ENCODE data around the gene TAPT1. TPM values are rescaled to one million over a fixed set of nuclear protein-coding genes. Genes with fewer than 3 reads are reported as not detected.

Gene TAPT1
- total RNA-seq, 1 donor from 2014 or later, result 34.8 TPM

DNA sequence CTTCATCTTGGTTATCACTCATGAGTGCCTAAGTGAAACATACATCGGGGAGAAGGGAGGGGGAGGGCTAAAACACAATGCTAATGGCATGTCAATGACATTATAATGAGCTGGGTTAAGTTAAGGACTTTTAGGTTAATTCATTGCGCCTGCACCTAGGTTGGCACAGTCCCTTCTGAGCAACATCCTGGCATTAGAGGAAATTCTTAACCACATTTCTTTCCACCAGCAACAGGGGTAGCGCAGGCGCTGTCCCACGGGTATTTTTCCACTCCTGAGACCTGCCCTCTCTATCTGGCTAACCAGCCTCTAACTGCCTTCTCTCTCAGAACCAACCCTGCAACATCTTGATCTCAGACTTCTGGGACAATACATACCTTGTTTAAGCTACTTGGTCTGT, 103.5 kb downstream of the TAPT1 start:
- H3K9me3 Mint-ChIP-seq, result no peaks in the 10 kb centered on the region
- peaks cover 12% of the 10 kb centered on the region for H3K27me3 Mint-ChIP-seq
- H3K27ac Mint-ChIP-seq, result no peak overlapping the region
- H3K4me1 Mint-ChIP-seq (ENCODE audit: unreplicated experiment), result no peaks in the 10 kb centered on the region
- H3K4me3 Mint-ChIP-seq, result no peak overlapping the region
- no peaks in the 10 kb centered on the region for H3K36me3 Mint-ChIP-seq
- peak; percentile 40 for DNase-seq (ENCODE audit: extremely low spot score, unreplicated experiment)
- TF ChIP-seq CTCF (conservative IDR thresholded peaks at IDR 0.05), result no peak

DNA sequence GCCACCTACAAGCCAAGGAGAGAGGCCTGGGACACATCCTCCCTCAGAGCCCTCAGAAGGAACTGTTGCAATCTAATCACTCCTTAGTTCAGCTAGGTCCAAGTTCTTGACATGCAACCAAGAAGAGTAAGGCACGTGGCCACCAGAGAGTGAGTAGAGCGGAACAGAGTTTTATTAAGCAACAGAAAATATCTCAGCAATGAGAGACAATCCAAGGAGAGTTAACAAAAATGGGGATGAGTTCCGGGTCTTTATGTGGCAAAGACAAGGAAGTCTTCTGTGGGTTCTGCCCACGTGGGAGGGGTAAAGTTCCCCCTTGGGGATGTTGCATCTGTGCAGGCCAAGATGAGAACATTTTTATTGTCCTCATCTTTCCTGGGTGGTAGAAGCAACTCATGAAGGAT, 104.0 kb downstream of the TAPT1 start:
- Mint-ChIP-seq H3K9me3 (no peaks in the 10 kb centered on the region), H3K36me3 (no peaks in the 10 kb centered on the region), H3K4me3 (no peak overlapping the region), H3K27me3 (peaks cover 12% of the 10 kb centered on the region), H3K27ac (no peak overlapping the region), H3K4me1 (ENCODE audit: unreplicated experiment) (no peaks in the 10 kb centered on the region)
- TF ChIP-seq CTCF (conservative IDR thresholded peaks at IDR 0.05), result no peak
- DNase-seq (ENCODE audit: extremely low spot score, unreplicated experiment), result peak; percentile 10

GRCh38 chr4:16120720-16121119, 105.6 kb downstream of the TAPT1 start:
- Mint-ChIP-seq H3K36me3 (no peaks in the 10 kb centered on the region), H3K4me3 (no peak overlapping the region), H3K4me1 (ENCODE audit: unreplicated experiment) (no peaks in the 10 kb centered on the region), H3K27me3 (peaks cover 16% of the 10 kb centered on the region), H3K9me3 (no peaks in the 10 kb centered on the region), H3K27ac (no peak overlapping the region)
- TF ChIP-seq CTCF (conservative IDR thresholded peaks at IDR 0.05), result no peak
- DNase-seq (ENCODE audit: extremely low spot score, unreplicated experiment), result peak; percentile 47

- H3K9me3 Mint-ChIP-seq, result no peaks in the 10 kb centered on the region
- H3K27me3 Mint-ChIP-seq, result peaks cover 16% of the 10 kb centered on the region
- H3K4me1 Mint-ChIP-seq (ENCODE audit: unreplicated experiment), result no peaks in the 10 kb centered on the region
- peak; percentile 44 for DNase-seq (ENCODE audit: extremely low spot score, unreplicated experiment)
- no peaks in the 10 kb centered on the region for H3K36me3 Mint-ChIP-seq
- no peak overlapping the region for H3K27ac Mint-ChIP-seq
- no peak for TF ChIP-seq CTCF (conservative IDR thresholded peaks at IDR 0.05)
- no peak overlapping the region for H3K4me3 Mint-ChIP-seq
Observed at GRCh38 chr4:16119981-16120380, 106.3 kb downstream of the TAPT1 start.

- Mint-ChIP-seq H3K9me3 (no peaks in the 10 kb centered on the region), H3K4me1 (ENCODE audit: unreplicated experiment) (no peaks in the 10 kb centered on the region), H3K27ac (no peak overlapping the region), H3K27me3 (peaks cover 16% of the 10 kb centered on the region), H3K36me3 (no peaks in the 10 kb centered on the region), H3K4me3 (no peak overlapping the region)
- DNase-seq (ENCODE audit: extremely low spot score, unreplicated experiment), result no peak
- no peak for TF ChIP-seq CTCF (conservative IDR thresholded peaks at IDR 0.05)
Observed at GRCh38 chr4:16118090-16118489, 108.2 kb downstream of the TAPT1 start.

DNA sequence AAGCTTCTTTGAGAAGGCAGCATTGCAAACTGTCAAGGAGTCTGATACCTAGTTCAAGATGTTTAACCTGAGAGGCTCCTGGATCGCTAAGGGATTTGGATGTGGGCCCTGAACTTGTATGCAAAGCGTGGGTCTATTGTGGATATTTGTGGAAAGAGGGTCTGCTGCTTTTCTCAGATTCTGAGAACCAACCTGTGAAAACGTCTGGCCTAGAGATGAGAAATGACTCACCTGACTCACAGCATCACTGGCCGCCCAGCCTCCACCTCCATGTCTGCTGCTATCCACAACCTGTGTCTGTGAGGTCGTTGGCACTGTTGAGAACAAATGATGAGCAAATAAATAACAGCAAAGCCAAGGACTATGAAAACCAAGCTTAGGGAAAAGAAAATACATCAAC, 109.1 kb downstream of the TAPT1 start:
- H3K27ac Mint-ChIP-seq, result no peak overlapping the region
- H3K36me3 Mint-ChIP-seq, result no peaks in the 10 kb centered on the region
- no peaks in the 10 kb centered on the region for H3K4me1 Mint-ChIP-seq (ENCODE audit: unreplicated experiment)
- peaks cover 17% of the 10 kb centered on the region for H3K27me3 Mint-ChIP-seq
- no peaks in the 10 kb centered on the region for H3K9me3 Mint-ChIP-seq
- DNase-seq (ENCODE audit: extremely low spot score, unreplicated experiment), result peak; percentile 6
- H3K4me3 Mint-ChIP-seq, result no peak overlapping the region
- no peak for TF ChIP-seq CTCF (conservative IDR thresholded peaks at IDR 0.05)

Data from type B pancreatic cell (in vitro differentiated cells).